K562 (cell line): ENCODE results near the gene PIBF1.

Source experiments
- TARDBP ChIP-seq: fragments of 450-650 bp; IDR thresholded peaks from 2 replicates; pipeline ENCODE4 v1.6.1; 2016
- TOE1 ChIP-seq, 2 experiments: fragments of 450-650 bp in 1 of 2; sonication (generic) in 1 of 2; formaldehyde crosslinking in 1 of 2; IDR thresholded peaks; 2 replicates each; pipeline versions ENCODE4 v1.7.1 to v1.8.0; 2016 to 2022; ENCODE audit warnings: borderline replicate concordance in 2 of 2, mild to moderate bottlenecking in 2 of 2, antibody characterized with exemption in 1 of 2, inconsistent platforms in 1 of 2, low read depth in 1 of 2, missing genetic modification reagents in 1 of 2, moderate library complexity in 1 of 2
- TF ChIP-seq, protein P1 (sequence below), 3 experiments: IDR thresholded peaks in 2 of 3; conservative IDR thresholded peaks in 1 of 3; 2 replicates each; pipeline ENCODE4 v1.5.1; 2011 to 2012; ENCODE audit warnings: low read length in 3 of 3, mild to moderate bottlenecking in 3 of 3, control low read depth in 2 of 3, improper control_type of control experiment in 1 of 3, inconsistent platforms in 1 of 3, low read depth in 1 of 3, mixed read lengths in 1 of 3, moderate library complexity in 1 of 3; ENCODE audit not compliant: insufficient read depth in 2 of 3

DNA sequence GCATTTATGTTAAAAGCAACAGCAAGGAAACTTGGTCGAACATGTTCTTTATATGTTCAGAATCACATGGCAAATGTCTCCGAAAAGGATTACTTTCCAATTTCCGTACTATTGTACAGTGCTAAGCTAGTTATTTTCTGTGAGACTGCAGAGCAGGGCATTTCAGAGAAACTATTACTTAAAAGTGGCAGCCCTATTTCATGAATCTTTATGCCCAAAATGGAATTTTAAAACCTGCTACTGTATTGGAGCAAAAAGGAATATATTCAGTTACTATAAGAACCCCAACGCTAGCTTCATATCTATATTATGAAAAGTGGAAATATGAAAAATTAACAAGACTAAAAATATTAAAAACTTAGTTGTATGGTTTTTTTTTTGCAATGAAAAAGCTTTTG lies 274.6 kb downstream of the PIBF1 start:
- TF ChIP-seq TARDBP: no peak
- TF ChIP-seq, protein P1, sequence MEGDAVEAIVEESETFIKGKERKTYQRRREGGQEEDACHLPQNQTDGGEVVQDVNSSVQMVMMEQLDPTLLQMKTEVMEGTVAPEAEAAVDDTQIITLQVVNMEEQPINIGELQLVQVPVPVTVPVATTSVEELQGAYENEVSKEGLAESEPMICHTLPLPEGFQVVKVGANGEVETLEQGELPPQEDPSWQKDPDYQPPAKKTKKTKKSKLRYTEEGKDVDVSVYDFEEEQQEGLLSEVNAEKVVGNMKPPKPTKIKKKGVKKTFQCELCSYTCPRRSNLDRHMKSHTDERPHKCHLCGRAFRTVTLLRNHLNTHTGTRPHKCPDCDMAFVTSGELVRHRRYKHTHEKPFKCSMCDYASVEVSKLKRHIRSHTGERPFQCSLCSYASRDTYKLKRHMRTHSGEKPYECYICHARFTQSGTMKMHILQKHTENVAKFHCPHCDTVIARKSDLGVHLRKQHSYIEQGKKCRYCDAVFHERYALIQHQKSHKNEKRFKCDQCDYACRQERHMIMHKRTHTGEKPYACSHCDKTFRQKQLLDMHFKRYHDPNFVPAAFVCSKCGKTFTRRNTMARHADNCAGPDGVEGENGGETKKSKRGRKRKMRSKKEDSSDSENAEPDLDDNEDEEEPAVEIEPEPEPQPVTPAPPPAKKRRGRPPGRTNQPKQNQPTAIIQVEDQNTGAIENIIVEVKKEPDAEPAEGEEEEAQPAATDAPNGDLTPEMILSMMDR (IDR thresholded peaks at IDR 0.05 in 2 of 3, conservative IDR thresholded peaks at IDR 0.05 in 1 of 3; ENCODE audit: insufficient read depth in 2 of 3, low read depth in 1 of 3, low read length in 3 of 3): no peak
- no peak for TF ChIP-seq TOE1 (IDR thresholded peaks at IDR 0.05; ENCODE audit: borderline replicate concordance)
- no peak for TF ChIP-seq TOE1 (CRISPR knock-in tag; IDR thresholded peaks at IDR 0.05; ENCODE audit: borderline replicate concordance, low read depth)
